GM19239 (cell line): ENCODE measurements around the gene ELP1.
"Not testable (repeated sequence)": the region's sequence is repeated elsewhere in the genome, so short reads cannot be mapped to it uniquely, and the experiment has no call there.

Experiments used
- DNase-seq: peaks from one replicate; pipeline ENCODE4 v3.0.0; 2011; ENCODE audit warnings: low spot score; ENCODE audit not compliant: insufficient read length
- FAIRE-seq: peaks from 2 replicates; lab custom pipeline; 2011; peaks lifted over from hg19 to GRCh38; lab: Jason Lieb, UNC

Gene ELP1

GRCh38 chr9:108886594-108887271 lies 47.2 kb downstream of the ELP1 start:
- FAIRE-seq = peak; percentile 52
- not testable (repeated sequence) for DNase-seq

- DNase-seq = peak; percentile 49
- FAIRE-seq = peak; percentile 88
Measured at GRCh38 chr9:108885643-108886348, 48.1 kb downstream of the ELP1 start.

- FAIRE-seq (no peak), DNase-seq (no peak)
Measured at GRCh38 chr9:108884701-108885100, 49.2 kb downstream of the ELP1 start.

GRCh38 chr9:108883085-108883484 lies 50.8 kb downstream of the ELP1 start:
- DNase-seq = no peak
- FAIRE-seq = no peak

- FAIRE-seq (no peak), DNase-seq (no peak)
Measured at GRCh38 chr9:108882052-108882888, 51.7 kb downstream of the ELP1 start.

- no peak for DNase-seq
- FAIRE-seq = no peak
Measured at GRCh38 chr9:108880738-108881316, 53.1 kb downstream of the ELP1 start.

GRCh38 chr9:108877524-108877923 lies 56.4 kb downstream of the ELP1 start:
- no peak for DNase-seq
- no peak for FAIRE-seq

GRCh38 chr9:108876425-108876824 lies 57.5 kb downstream of the ELP1 start:
- DNase-seq (no peak), FAIRE-seq (no peak)

GRCh38 chr9:108874058-108874788 lies 59.7 kb downstream of the ELP1 start:
- no peak for FAIRE-seq

GRCh38 chr9:108869092-108869725 lies 64.7 kb downstream of the ELP1 start:
- no peak for FAIRE-seq
- no peak for DNase-seq

More at GRCh38 chr9:108874058-108874788, 59.7 kb downstream of the ELP1 start:
- no peak for DNase-seq

- FAIRE-seq (no peak), DNase-seq (no peak)
Measured at GRCh38 chr9:108867829-108868228, 66.1 kb downstream of the ELP1 start.

- no peak for FAIRE-seq
Measured at GRCh38 chr9:108867116-108867515, 66.8 kb downstream of the ELP1 start.

GRCh38 chr9:108866001-108866420 lies 67.9 kb downstream of the ELP1 start:
- no peak for FAIRE-seq
- no peak for DNase-seq

More at GRCh38 chr9:108867116-108867515, 66.8 kb downstream of the ELP1 start:
- DNase-seq = no peak

GRCh38 chr9:108865037-108865436 lies 68.9 kb downstream of the ELP1 start:
- DNase-seq (no peak), FAIRE-seq (no peak)

- FAIRE-seq (no peak), DNase-seq (no peak)
Measured at GRCh38 chr9:108864446-108864845, 69.5 kb downstream of the ELP1 start.

GRCh38 chr9:108863891-108864290 lies 70.0 kb downstream of the ELP1 start:
- FAIRE-seq = no peak
- DNase-seq = no peak

GRCh38 chr9:108861997-108862396 lies 71.9 kb downstream of the ELP1 start, which contains the start of gene ACTL7A:
TSS of gene ACTL7A (plus strand) at chr9:108862266. CDS start at chr9:108862323, 57 bp downstream.
- no peak for DNase-seq
- no peak for FAIRE-seq

- FAIRE-seq (no peak), DNase-seq (no peak)
Measured at GRCh38 chr9:108861464-108861863, 72.5 kb downstream of the ELP1 start.

- DNase-seq (no peak), FAIRE-seq (no peak)
Measured at GRCh38 chr9:108860764-108861163, 73.2 kb downstream of the ELP1 start.
